GM21367 (cell line): ENCODE results near the gene GATA6.

Experiments
- ATAC-seq: cut with Tn5 transposase; IDR thresholded peaks from one replicate; pipeline ENCODE4 v1.9.1; 2021; ENCODE audit not compliant: unreplicated experiment

GATA6 gene

GRCh38 chr18:22166069-22166950 is 3.1 kb upstream of the GATA6 start:
- ATAC-seq = no peak

GRCh38 chr18:22167091-22167470 is 2.3 kb upstream of the GATA6 start:
- no peak for ATAC-seq

GRCh38 chr18:22167471-22168241 is 1.7 kb upstream of the GATA6 start:
- ATAC-seq = no peak

GRCh38 chr18:22168360-22168921 is 948 bp upstream of the GATA6 start:
- no peak for ATAC-seq

GRCh38 chr18:22169889-22170420 is 566 bp downstream of the GATA6 start:
- ATAC-seq = no peak

- no peak for ATAC-seq
These were observed 1.2 kb downstream of the GATA6 start for GRCh38 chr18:22170421-22171257.

GRCh38 chr18:22171258-22172119 is 2.1 kb downstream of the GATA6 start:
- no peak for ATAC-seq

GRCh38 chr18:22172120-22172582 is 2.8 kb downstream of the GATA6 start:
- no peak for ATAC-seq

- no peak for ATAC-seq
These were observed 3.2 kb downstream of the GATA6 start for GRCh38 chr18:22172594-22173049.

GRCh38 chr18:22173221-22173927 is 4.0 kb downstream of the GATA6 start:
- ATAC-seq = no peak

GRCh38 chr18:22173928-22174301 is 4.5 kb downstream of the GATA6 start:
- no peak for ATAC-seq

- no peak for ATAC-seq
These were observed 5.2 kb downstream of the GATA6 start for GRCh38 chr18:22174341-22175145.

GRCh38 chr18:22175346-22175745 is 6.0 kb downstream of the GATA6 start:
- no peak for ATAC-seq

- ATAC-seq = no peak
These were observed 7.3 kb downstream of the GATA6 start for GRCh38 chr18:22176420-22177326.

- no peak for ATAC-seq
These were observed 8.0 kb downstream of the GATA6 start for GRCh38 chr18:22177327-22177871.

- no peak for ATAC-seq
These were observed 9.8 kb downstream of the GATA6 start for GRCh38 chr18:22179174-22179573.

- ATAC-seq = no peak
These were observed 10.2 kb downstream of the GATA6 start for GRCh38 chr18:22179631-22180030.
